ENCODE measurements around the gene PEX26. TPM values are rescaled to one million over a fixed set of nuclear protein-coding genes. Genes with fewer than 3 reads are reported as not detected.
"Not testable (repeated sequence)": the region's sequence is repeated elsewhere in the genome, so short reads cannot be mapped to it uniquely, and the experiment has no call there.

PEX26 gene
- total RNA-seq, 1 donor from 2014 or later: 49.7 TPM

DNA sequence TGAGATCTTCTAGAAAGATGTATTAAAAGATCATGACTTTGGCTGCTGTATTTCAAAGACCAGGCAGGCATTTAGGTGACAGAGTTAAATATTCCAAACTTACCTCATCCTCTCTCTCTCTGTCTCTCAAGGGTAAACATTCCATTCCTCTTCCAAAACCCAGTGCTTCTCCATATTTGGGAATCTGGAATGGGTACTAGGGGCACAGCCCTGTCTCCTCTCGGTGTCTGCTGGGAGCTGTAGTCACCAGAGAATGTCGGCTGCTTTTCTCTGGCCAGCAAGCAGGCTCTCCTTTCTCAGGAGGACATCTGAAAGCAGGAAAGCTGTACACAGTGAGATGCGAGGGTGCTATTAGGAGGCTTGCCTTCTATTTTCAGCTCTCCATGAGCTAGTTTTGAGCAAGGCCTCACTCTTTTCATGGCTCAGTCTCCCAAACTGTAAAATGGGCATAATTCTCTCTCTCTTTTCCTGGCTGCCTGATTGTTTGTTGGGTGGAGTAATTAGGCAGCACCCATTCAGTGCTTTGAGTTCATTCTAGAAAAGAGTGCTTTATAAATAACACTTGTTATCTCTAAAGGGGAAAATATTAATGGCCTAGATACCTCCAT, 9.3 kb upstream of the PEX26 start:
- no peak for TF ChIP-seq CTCF (IDR thresholded peaks at IDR 0.05; ENCODE audit: unreplicated experiment)
- Mint-ChIP-seq H3K4me3 (ENCODE audit: unreplicated experiment) (no peak overlapping the region), H3K4me1 (ENCODE audit: unreplicated experiment) (peaks cover 23% of the 10 kb centered on the region), H3K36me3 (ENCODE audit: low read depth, unreplicated experiment) (peaks cover 4% of the 10 kb centered on the region), H3K9me3 (ENCODE audit: unreplicated experiment) (no peaks in the 10 kb centered on the region), H3K27ac (ENCODE audit: unreplicated experiment) (no peak overlapping the region), H3K27me3 (ENCODE audit: unreplicated experiment) (peaks cover 7% of the 10 kb centered on the region)
- DNase-seq (ENCODE audit: low spot score): no peak

GRCh38 chr22:18069041-18069440, 8.7 kb upstream of the PEX26 start:
- peaks cover 8% of the 10 kb centered on the region for H3K27me3 Mint-ChIP-seq (ENCODE audit: unreplicated experiment)
- peaks cover 23% of the 10 kb centered on the region for H3K4me1 Mint-ChIP-seq (ENCODE audit: unreplicated experiment)
- H3K4me3 Mint-ChIP-seq (ENCODE audit: unreplicated experiment): no peak overlapping the region
- no peak overlapping the region for H3K27ac Mint-ChIP-seq (ENCODE audit: unreplicated experiment)
- TF ChIP-seq CTCF (IDR thresholded peaks at IDR 0.05; ENCODE audit: unreplicated experiment): no peak
- no peaks in the 10 kb centered on the region for H3K9me3 Mint-ChIP-seq (ENCODE audit: unreplicated experiment)
- H3K36me3 Mint-ChIP-seq (ENCODE audit: low read depth, unreplicated experiment): peaks cover 4% of the 10 kb centered on the region
- DNase-seq (ENCODE audit: low spot score): no peak

DNA sequence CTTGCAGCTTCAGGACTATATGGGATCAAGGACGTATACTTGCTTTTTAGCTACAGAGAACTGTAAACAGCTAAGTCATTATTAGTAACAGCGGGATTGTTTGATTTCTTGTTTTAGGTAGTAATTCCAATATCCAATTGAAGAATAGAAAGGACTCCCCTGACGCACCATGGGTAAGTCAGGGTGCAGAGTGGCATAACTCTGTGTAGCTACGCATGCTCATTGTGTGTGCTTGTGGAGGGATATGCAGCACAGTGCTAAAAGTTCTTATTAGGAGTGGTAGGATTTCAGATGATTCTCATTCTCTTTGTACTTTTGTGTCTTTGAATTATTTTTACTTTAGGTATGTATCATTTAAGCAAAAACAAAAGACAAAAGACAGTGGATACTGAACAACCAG, 7.7 kb upstream of the PEX26 start:
- H3K4me3 Mint-ChIP-seq (ENCODE audit: unreplicated experiment): no peak overlapping the region
- peaks cover 8% of the 10 kb centered on the region for H3K27me3 Mint-ChIP-seq (ENCODE audit: unreplicated experiment)
- H3K4me1 Mint-ChIP-seq (ENCODE audit: unreplicated experiment): peaks cover 21% of the 10 kb centered on the region
- no peak overlapping the region for H3K27ac Mint-ChIP-seq (ENCODE audit: unreplicated experiment)
- no peak for DNase-seq (ENCODE audit: low spot score)
- H3K9me3 Mint-ChIP-seq (ENCODE audit: unreplicated experiment): no peaks in the 10 kb centered on the region
- H3K36me3 Mint-ChIP-seq (ENCODE audit: low read depth, unreplicated experiment): peaks cover 4% of the 10 kb centered on the region
- no peak for TF ChIP-seq CTCF (IDR thresholded peaks at IDR 0.05; ENCODE audit: unreplicated experiment)

- peaks cover 20% of the 10 kb centered on the region for H3K4me1 Mint-ChIP-seq (ENCODE audit: unreplicated experiment)
- peak; percentile 61 for TF ChIP-seq CTCF (IDR thresholded peaks at IDR 0.05; ENCODE audit: unreplicated experiment)
- peaks cover 4% of the 10 kb centered on the region for H3K36me3 Mint-ChIP-seq (ENCODE audit: low read depth, unreplicated experiment)
- peaks cover 8% of the 10 kb centered on the region for H3K27me3 Mint-ChIP-seq (ENCODE audit: unreplicated experiment)
- no peaks in the 10 kb centered on the region for H3K9me3 Mint-ChIP-seq (ENCODE audit: unreplicated experiment)
- peak overlapping the region; percentile 71 for H3K27ac Mint-ChIP-seq (ENCODE audit: unreplicated experiment)
- DNase-seq (ENCODE audit: low spot score): no peak
- H3K4me3 Mint-ChIP-seq (ENCODE audit: unreplicated experiment): no peak overlapping the region
Measured at GRCh38 chr22:18070556-18071306, 7.1 kb upstream of the PEX26 start.

DNA sequence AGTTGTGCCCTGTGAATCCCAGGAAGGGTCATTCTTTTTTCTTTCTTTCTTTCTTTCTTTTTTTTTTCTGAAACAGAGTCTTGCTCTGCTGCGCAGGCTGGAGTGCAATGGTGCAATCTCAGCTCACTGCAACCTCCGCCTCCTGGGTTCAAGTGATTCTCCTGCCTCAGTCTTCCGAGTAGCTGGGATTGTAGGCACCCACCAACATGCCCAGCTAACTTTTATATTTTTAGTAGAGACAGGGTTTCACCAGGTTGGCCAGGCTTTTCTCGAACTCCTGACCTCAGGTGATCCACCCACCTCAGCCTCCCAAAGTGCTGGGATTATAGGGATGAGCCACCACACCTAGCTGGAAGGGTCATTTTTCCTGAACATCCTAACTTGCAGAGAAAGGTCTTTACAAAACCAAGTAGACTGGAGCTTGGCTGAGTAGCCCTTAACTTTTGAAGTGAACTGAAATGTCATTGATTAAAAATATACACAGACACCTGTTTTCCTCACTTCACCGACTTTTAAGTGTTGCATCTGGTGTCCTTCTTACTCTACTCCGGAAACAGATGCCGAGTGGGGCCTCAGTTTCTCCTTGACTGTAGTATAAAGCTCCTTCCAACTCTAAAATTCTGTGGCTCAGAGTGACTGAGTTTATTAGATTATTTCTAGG, 6.4 kb upstream of the PEX26 start:
- H3K27me3 Mint-ChIP-seq (ENCODE audit: unreplicated experiment); DNase-seq (ENCODE audit: low spot score); H3K27ac Mint-ChIP-seq (ENCODE audit: unreplicated experiment); H3K9me3 Mint-ChIP-seq (ENCODE audit: unreplicated experiment); H3K4me3 Mint-ChIP-seq (ENCODE audit: unreplicated experiment); H3K36me3 Mint-ChIP-seq (ENCODE audit: low read depth, unreplicated experiment): not testable (repeated sequence)
- peaks cover 17% of the 10 kb centered on the region for H3K4me1 Mint-ChIP-seq (ENCODE audit: unreplicated experiment)
